Measurements from ENCODE around the gene OGA.

Gene OGA

DNA sequence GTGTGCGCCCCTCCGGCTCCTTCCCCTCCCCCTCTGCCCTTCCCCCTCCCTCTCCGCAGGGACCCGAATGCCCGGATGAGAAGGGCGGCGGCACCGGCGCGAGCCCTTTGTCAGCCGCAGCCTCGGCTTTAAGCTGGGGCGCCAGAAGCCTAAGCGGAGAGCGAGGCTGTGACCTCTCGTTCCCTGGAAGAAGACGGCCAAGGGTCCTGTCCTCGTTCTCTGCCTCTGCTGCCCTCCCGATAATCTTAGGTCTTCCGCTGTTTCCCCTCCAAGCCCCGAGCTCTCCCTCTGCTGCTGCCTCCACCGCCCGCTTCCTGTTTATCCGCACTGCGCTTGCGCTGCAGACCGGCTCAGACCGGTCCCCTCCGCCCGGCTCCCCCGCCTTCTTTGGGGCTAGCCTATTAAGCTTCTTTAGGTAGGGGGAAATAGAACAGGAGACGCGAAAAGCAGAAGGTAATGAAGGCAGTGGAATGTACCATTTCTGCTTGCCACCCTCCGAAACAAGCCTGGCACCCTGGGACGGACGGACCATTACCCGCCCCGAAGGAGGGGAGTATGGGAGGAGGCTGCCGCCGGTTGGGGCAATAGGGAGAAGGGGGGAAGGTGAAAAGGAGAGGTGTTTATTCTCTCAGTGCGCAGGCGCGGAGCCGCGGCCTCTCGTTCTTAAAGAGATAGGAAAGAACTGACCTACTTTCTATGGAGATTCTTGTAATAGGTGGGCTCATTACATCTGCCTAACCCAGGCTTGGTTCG, at the start of gene OGA:
Gene OGA, minus strand, starts transcription at position 326 of the 753 bp plus-strand sequence. CDS start 422 bp downstream, outside the sequence.
- DNase-seq = peak; percentile 100

DNA sequence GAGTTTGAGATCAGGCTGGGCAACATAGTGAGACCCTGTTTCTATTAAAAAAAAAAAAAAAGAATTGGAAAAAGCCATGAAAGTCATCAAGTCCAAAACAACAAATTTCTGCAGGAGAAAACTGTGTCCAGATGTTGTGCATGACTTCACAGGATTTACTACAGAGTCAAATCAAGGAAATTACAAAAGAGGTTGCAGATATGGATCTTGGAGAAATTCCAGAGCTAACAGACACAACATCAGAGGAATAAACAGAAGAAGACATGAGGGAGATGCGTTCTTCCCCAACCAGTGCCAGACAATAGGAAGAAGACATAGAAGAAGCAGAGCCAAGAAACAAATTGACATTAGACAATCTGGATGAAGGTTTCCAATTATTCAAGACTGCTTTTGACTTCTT, 49.7 kb upstream of the OGA start:
- DNase-seq = no peak

DNA sequence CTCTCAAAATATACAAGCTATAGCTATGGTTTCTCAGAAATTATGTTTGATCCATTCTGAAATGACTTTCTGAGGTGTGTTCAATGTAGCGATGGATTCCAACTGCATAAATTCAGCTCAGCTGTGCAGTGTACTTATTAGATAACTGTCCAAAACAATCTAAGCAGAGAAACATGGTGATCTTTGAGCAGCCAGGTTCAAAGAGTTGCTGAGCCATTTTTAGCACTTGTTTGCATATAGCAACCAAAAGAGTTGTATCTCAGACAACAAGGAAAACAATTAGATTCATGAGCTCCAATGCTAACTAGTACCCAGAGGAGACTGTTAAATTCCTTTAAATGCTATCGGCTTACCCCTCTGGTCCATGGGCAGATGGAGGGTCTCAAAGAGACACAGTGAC, 41.3 kb upstream of the OGA start:
- no peak for DNase-seq

DNA sequence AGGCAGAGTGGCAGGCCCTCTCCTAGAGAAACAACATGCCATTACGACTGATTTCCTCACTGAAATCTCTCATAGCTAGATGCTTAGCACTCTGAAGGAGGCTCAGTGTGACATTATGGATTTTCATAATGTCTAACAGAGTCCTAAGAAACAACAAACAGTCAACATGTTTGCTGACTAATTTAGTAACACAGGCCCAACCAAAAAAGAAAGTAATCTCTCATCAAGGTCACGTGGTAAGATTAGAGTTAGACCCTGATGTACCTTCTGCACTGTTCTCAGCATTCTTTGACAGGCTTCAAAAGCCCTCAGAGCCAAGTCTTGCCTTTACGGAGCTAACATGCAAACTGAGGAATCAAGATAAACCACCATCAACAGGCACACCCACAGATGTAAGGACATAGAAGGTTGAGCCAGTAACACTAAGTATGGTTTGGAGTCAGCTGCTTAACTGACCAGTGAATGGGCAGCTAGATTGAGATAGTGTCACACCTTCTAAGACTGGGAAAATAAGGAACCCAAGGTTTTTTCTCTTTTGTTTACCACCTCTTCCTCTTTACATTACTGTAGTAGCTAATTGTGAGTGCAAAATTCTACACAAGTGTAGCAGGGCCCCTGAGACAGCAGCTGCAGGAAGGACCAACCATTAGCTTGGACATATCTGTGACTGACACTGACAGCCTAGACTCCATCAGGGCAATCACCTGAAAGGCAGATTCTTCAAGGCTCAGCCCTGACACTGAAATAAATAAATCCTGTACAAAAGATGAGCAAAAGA, 40.7 kb upstream of the OGA start:
- no peak for DNase-seq

DNA sequence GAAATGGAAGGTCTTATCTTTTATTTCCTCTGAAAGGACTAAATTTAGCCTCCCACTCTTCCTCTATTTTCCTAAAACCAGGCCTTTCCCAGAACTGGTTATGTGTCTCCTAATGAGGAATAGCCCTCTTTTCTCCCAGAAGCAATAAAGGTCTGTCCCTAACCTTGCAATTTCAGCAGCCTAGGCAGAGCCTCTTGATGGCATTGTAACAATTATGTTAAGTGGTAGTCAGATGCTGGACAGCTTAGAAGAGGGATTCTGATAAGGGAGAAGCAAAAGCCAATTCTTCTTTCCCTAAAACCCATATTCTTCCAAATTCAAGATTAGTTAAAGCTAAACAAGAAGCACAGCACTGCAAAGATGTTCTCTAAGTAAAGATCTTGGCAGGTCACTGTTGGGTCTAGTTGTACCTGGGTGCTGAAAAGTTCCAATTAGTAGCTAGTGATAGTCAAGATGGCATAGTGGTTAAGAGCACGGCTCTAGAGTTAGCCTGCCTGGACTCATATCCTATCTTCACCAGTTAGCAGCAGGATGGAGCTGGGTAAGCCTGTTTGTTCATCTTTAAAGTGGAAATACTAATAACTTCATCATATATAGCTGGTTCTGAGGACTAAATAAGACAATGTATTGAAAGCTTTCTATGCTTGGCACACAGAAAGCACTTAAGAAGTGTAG, 39.7 kb upstream of the OGA start:
- no peak for DNase-seq

DNA sequence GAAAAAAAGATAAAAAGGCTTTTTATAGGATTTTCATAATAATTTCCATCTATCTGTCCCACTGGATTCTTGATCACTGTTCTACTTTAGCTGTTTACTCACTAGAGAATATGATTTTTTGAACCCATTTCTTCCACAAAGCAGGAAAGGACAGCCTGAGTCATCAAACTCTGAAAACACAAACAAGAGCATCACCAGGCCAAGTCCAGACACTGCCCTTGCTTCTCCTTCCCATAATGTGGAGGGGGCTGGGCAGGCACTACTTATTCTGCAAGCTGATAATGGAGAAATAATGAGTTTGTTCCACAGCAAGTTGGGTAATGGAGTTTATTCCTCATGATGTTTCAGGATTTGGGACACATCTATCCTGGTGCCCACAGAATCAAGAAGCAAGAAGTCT, 38.4 kb upstream of the OGA start:
- DNase-seq = no peak

DNA sequence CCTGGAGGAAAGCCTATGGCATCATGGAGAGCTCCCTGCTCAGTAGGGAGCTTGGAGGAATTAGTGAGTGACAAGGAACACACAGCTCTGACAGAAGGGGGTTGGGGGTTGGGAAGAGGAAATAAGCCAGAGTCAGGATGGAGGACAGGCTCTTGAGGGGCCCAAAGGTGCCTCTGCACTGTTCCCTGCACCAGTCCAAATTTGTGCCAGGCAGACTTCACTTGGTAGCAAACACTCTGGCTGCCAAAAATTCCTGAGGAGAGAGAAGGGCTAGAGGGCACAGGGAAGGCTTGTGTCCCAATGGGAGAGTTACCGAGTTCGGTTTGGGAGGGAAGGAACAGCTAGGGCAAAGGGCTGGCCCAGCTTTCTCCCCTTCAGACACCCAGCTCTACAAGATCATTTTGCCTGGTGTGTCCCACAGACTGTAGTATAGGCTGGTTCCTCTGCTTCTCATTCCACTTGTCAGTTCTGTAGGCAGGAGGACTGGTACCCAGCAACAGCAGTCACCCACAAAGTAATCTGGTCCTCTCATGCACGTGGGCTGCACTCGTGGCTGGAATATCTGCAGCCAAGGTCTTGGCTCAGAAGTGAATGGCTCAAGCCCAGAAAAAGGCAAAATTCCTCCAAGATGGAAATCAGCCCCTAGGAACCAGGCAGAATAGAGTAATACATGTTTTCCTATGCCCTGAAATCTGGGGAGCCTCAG, 33.3 kb upstream of the OGA start:
- DNase-seq = no peak

DNA sequence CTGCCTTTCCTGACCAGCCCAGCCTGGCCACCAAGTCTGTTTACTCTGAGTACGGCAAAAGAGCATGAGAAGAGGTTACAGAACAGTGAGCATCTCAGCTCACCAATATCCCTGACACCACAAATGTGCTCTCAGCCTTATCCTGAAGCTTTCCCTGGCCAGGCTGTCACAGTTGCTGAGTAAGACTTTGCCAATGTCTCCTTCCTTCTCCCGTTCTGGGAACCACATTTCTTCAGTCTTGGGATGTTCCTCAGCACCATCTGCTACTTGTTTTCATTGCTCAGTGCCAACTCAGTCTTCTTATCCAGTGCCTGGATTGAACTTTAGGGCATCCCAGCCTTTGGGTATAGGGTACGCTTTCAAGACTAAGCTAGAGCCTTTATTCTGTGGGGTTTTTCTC, 32.5 kb upstream of the OGA start:
- DNase-seq = no peak

DNA sequence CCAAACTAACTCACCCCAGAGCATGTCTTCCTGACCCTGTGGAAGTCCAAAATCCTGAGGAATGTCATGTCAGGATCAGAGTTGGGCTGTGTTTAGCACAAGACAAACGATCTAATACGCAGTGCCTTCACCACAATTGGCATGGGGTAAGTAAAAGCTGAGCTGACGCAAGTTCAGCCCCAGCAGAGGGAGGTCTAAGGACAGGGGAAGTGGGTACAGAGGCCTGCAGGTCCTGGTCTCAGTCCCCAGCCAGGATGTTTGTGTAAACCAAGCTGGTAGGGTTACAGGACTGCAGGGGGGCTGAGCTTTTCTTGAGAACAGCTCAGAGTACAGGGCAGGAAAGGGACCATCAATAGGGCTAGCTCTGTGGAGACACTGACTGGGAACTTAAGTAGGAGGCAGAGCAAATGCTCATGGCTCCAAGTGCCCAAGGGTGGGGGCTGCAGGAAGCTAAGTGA, 30.7 kb upstream of the OGA start:
- DNase-seq = no peak

DNA sequence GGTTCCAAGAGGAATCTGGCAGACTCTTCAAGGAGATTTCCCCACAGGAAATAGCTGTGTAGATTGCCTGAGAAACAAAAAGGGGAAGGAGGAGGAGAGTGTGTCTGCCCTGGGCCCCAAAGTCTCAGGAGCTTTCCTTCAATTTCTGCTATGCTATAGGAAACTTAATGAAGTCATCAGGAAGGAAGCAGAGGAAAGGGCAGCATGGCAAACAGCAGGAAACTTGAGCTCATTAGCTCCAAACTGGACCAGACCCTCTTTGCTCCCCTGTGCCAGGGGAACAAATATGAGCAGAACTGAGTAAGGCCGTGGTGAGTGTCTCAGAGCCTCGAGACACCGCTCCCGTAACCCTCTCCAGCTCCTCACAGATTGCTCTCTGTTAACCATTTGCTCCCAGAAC, 30.2 kb upstream of the OGA start:
- DNase-seq = no peak

DNA sequence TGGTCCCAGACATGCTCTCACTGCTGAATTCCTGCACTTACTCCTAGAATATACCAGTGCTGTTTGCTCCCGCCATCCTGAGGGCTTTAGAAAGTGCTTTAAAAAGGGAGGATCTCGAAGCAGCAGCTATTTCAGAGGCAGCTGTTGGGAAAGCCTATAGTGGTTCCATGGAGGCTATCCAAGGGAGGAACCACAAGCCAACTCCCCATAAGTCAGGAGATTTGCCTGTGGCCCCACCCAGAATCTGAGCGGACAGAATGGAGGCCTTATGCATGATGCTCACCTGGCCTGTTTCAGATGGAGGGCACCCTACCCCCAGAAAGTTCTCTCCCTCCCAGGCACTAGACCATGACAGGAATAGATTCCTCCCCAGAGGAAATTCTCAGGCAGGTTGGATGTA, 27.6 kb upstream of the OGA start:
- DNase-seq = no peak

DNA sequence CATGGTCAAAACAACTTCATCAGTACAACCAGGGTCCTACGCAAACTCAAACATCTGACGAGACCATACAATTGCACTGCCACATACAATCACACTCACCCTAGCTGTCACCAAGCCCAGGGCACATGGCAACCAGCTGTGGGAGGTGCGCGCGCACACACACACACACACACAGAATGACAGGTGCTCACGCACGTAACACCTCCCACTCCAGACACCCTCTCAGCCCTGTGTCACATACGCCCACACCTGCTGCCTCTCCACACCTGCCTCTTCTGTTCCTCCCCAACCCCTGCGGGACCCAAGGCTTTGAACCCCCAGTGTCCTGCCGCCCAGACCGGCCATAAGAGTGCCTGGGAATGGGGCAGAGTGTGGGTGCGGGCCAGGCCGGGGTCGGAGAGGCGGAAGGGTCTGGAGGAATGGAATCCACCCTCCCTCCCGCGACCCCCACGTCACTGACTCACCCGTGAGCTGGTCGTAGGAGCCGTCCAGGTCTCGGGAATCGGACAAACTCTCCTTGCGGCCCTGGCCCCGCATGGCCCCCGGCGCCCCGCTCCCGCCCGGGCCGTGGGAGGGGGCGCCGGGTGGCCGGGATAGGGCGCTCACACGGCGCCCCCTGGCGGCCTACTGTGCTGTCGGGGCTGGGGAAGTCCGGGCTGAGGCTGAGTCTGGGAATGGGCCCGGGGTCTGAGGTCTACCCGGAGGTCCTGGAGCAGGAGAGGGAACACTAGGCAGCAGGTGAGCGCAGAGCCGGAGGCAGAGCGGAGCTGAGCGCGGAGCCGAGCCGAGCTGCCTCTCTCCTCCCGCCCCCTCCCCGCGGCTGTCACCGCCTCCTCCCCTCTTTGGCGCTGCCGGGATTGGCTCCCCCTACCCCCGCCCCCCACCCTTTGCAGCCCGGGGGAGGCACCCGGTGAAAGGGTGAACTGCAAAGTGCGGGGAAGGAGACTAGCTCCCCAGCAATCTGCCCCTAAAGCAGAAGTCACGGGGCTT, 25.1 kb upstream of the OGA start, which contains the start of gene KCNIP2:
Gene KCNIP2, minus strand, starts transcription at position 769 of the 990 bp plus-strand sequence. Its CDS starts 232 bp downstream, at position 537.
- no peak for DNase-seq

DNA sequence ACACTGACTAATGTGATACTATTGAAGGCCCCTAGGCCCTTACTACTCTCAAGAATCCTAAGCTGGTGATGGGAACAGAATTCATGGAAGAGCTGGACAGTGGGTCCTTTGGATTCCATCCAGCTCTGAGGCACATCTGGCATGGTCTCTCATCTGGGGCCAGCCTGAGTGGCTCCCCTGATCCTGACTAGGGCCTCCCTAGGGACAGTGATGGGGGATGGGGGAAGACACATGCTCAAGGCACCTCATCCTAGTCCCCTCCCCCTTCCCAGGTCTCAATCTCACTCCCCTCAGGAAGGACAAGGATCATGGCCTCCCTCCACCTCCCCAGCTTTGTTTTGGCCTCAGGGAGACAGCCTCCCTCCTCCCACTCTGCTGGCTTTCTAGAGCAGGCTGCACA, 23.6 kb upstream of the OGA start:
- DNase-seq = no peak

DNA sequence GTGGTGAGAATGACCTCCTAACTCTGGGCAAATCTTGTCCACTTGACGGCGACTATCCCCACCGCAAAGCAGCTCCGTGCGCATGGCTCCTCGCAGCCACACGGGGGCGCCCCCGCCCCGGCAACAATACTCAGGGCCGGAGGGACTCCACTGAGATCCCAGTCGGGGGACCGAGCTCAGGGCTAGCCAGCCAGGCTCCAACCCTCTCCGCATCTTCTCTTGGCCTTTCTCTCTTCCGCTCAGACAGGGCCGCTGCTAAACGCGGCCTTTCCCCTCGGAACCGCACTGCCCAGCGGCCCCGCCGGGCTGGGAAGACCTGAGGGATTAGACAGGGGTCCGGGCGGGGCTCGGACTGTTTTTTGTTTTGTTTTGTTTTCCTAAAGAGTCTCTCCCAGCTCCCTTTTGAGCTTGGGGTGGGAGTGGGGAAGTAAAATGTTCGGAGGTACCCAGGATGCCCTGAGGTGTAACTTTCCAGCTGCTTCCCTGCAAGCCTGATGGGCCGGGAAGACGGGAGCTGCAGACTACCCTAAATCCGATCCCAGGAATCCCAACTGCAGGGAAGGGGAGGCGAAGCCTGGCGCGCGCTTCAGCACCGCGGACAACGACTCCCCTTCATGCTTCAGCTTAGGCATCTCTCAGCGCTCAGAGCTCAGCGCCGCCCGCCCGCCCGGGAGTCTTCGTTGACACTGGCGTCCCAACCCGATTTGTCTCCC, 22.7 kb upstream of the OGA start:
- peak; percentile 84 for DNase-seq

DNA sequence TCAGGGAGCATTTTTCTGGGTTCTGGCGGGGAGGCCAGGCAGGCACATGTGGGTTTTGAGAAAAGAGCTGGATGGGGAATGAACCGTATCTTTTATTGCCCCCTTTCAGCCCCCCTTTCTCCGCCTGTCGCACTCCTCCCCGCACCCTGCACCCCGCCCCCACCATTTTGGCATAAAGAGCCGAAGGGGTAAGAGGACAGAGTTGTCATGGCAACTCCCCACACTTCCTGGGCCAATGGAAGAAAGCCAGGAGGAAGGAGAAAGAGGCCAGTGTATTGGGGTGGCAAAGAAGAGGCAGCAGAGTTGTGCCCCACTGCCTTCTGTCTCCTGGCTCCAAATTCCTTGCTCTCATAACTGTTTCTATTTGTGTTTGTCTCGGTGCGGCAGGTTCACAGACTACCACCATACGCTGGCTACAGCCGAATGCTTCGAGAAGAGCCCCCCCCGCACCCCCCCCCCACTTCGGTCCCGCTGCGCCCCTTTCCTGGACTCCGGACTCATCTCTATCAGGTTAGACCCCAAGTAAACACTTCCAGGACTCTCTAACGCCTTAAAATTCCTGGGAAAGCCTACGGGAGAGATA, 21.9 kb upstream of the OGA start:
- no peak for DNase-seq

DNA sequence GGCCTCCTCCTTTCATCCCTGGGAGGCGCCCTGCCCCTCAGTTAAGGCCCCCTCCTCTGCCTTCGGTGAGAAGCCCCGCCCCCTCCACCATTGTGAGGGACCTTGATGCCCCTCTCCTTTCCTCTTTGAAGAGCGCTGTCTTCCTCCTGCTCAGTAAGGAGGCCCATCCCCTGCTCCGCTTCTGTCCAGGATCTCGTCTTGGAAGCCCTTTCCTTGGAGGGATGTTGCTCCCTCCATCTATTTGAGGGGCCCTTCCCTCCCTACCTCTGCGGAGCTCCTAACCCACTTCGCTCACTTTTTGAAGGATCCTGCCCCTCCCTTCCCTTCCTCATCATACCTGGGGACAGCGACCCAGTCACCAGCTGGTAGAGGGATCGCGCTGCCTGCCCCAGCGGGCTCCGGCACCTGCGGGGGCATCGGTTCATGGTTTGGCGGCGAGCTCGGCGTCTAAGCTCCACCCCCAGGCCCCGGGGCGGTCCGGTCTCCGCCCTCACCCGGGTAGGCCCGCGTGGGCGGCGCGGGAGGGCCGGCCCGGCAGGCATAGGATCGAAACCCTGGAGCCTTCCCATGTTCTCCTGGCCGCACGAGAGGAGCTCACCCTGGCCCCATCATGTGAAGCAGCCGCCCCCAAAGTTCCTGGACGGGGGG, 21.3 kb upstream of the OGA start:
- DNase-seq = no peak

DNA sequence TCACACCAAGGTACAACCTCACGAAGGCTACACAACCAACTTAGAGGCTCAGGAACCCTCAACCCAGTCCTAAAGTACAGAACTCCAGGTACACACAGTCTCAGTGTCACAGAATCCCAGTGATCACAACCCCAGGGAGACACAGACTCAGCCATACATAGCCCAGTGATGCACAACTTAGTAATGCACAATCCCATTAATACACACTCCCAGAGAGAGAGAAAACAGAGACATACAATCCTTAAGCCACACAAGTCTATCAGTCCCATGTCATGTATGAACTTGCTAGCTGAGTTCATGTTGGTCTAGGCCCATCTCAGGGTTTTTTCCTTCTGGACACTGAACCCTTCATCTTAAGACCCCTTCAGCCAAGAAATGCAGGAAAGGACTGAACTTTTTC, 20.8 kb upstream of the OGA start:
- DNase-seq = no peak

DNA sequence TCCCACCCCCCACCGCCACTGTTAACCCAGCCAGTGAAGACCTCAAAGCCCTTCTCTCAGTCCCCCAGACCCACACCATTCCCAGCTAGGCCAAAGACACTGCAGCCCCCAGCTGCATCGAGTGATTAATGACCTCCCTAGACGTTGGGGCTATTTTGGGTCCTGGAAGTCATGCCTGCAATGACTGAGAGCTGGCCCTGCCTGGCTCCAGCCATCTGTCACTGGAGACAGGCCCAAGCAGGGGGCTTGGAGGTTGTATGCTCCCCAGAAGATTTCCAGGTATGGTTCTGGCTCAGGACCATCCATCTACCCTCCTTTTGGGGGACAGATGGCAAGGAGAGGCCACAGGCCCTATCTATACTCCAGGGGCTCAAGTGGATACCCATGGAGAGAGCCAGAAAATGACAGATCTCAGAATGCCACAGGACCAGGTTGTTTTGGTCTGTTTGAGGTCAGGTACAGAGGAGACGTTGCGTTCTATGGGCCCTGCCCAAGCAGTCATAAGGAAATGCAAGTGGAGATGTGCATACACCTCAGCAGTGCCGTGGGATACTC, 20.2 kb upstream of the OGA start:
- no peak for DNase-seq

DNA sequence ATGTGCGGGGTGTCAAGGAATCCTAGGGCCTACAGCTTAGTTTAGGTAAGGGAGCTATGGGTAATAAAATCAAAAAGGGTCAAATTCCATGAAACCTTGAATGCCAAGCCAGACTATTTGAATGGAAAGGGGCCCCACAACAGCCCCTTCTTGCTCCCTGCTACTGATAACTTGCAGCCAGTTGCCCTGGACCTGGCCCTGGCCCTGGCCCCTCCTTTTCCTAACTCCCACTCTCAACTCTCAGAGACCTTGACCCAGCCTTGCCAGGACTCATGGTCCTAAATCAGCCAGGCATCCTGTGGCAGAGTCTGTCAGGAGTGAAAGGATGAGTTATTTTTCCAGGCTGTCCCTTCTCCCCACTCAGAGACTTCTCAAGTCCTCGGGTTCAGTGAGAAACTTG, 19.5 kb upstream of the OGA start:
- DNase-seq = no peak

DNA sequence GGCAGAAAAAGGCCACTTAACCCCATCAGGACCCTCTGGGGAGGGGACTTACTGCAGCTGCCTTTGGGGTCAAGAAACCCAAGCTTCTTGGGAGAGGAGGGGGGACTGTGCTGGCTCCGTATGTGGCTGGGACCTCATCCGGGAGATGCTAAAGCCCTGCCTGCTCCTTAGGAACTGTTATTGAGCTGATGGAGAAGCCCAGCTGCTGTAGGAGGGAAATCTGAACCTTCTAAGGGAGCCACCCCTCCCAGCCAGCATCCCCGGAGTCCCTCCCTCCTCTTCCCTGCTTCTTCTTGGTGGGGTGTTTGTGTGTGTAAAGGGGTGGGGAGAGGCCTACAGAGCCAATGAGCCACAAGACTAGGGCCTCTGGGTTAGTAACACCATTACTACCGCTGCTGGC, 17.1 kb upstream of the OGA start:
- DNase-seq = no peak
